B cell (primary cell): ENCODE results near the gene CDIPT.

Experiments used
- EZH2 ChIP-seq: IDR thresholded peaks from 2 replicates; pipeline ENCODE4 v1.6.1; 2012; ENCODE audit warnings: borderline replicate concordance, low read depth, mild to moderate bottlenecking, moderate library complexity, low read length; ENCODE audit not compliant: insufficient read depth, poor library complexity, severe bottlenecking
- TF ChIP-seq, protein P1 (sequence below): fragments of 200-600 bp; IDR thresholded peaks from one replicate; pipeline ENCODE4 v1.8.0; 2022; ENCODE audit warnings: antibody characterized with exemption, mild to moderate bottlenecking

DNA sequence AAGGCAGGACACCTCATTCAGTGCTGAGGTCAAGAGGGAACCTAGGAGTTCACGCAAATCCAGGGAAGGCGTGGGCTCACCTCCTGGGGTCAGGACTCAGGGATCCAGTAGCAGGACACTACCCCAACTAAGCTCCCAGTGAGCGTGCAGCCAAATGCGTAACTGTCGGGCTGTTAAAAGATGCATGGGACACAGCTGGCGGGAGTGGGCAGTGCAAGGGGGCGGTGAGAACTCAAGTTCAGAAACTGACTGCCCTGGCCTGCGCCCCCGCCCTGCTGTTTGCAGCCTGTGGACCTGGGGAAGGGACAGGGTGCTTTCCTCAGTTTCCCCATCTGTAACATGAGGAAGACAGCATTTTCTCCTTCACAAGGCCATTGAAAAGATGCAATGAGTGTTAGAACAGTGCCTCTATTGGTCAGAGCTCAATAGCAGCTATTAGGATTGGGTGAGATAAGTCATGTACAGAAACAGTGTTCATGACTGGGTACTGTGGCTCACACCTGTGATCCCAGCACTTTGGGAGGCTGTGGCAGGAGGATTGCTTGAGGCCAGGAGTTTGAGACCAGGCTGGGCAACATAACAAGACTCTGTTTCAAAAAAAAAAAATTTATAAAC lies 20.2 kb downstream of the CDIPT start:
- TF ChIP-seq, protein P1, sequence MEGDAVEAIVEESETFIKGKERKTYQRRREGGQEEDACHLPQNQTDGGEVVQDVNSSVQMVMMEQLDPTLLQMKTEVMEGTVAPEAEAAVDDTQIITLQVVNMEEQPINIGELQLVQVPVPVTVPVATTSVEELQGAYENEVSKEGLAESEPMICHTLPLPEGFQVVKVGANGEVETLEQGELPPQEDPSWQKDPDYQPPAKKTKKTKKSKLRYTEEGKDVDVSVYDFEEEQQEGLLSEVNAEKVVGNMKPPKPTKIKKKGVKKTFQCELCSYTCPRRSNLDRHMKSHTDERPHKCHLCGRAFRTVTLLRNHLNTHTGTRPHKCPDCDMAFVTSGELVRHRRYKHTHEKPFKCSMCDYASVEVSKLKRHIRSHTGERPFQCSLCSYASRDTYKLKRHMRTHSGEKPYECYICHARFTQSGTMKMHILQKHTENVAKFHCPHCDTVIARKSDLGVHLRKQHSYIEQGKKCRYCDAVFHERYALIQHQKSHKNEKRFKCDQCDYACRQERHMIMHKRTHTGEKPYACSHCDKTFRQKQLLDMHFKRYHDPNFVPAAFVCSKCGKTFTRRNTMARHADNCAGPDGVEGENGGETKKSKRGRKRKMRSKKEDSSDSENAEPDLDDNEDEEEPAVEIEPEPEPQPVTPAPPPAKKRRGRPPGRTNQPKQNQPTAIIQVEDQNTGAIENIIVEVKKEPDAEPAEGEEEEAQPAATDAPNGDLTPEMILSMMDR, result no peak
- no peak for TF ChIP-seq EZH2
